Esophagus squamous epithelium (tissue), 5 donors: Measurements from ENCODE around the gene RPS29. TPM values are rescaled to one million over a fixed set of nuclear protein-coding genes. Genes with fewer than 3 reads are reported as not detected.

ENCODE experiments used
- DNase-seq: peaks from one replicate; lab custom pipeline; 2025; lab: John Stamatoyannopoulos, UW
- H3K27ac ChIP-seq, 4 donors: fragments of 200-600 bp; sonication (generic); one replicate each; pipeline ENCODE4 v1.5.1; 2016 to 2019; ENCODE audit warnings: mild to moderate bottlenecking in 1 of 4
- H3K27me3 ChIP-seq, 4 donors: fragments of 200-600 bp; sonication (generic); 1 replicate in 3 of 4; 2 replicates in 1 of 4; pipeline versions ENCODE4 v1.5.1 to v1.6.0; 2017 to 2021; ENCODE audit warnings: antibody characterized with exemption in 1 of 4
- H3K36me3 ChIP-seq, 3 donors: fragments of 200-600 bp; sonication (generic); one replicate each; pipeline ENCODE4 v1.5.1; 2016 to 2019
- H3K4me1 ChIP-seq, 3 donors: fragments of 200-600 bp; sonication (generic); one replicate each; pipeline ENCODE4 v1.5.1; 2017 to 2019
- H3K4me3 ChIP-seq, 4 donors: fragments of 200-600 bp; sonication (generic); 1 replicate in 3 of 4; 2 replicates in 1 of 4; pipeline ENCODE4 v1.5.1; 2016 to 2019; ENCODE audit warnings: mild to moderate bottlenecking in 2 of 4, moderate library complexity in 1 of 4
- H3K9me3 ChIP-seq, 3 donors: fragments of 200-600 bp; sonication (generic); one replicate each; pipeline ENCODE4 v1.5.1; 2016 to 2019
- CTCF ChIP-seq, 6 experiments: fragments of 450-650 bp in 4 of 6; fragments of 200-600 bp in 2 of 6; sonication (generic) in 2 of 6; IDR thresholded peaks; one replicate each; pipeline ENCODE4 v1.5.1; 2016 to 2019; ENCODE audit warnings: antibody characterized with exemption in 6 of 6, mild to moderate bottlenecking in 4 of 6, moderate library complexity in 4 of 6
- POLR2A ChIP-seq, 4 donors: fragments of 450-650 bp; IDR thresholded peaks; one replicate each; pipeline ENCODE4 v1.6.1; 2017; ENCODE audit warnings: antibody characterized with exemption in 4 of 4, mild to moderate bottlenecking in 4 of 4, moderate library complexity in 3 of 4
- WGBS, 2 donors: methylation state at CpG; one replicate each; pipeline ENCODE4 v1.1.5; 2018; 5-methylcytosine and 5-hydroxymethylcytosine counted together
- intact Hi-C: fragments of 100-400 bp; cut with DNase I; formaldehyde crosslinking; loops from one replicate; pipeline ENCODE4 v1.15.0; 2022
- total RNA-seq, 4 donors: library from RNA; depleted of rRNA; stranded (reverse); fragments of >200 nt; gene quantifications; one replicate each; pipeline ENCODE4 v1.1.0, GENCODE V29; 2016
- donor health status: DM: yes; HTN: yes; CAD: no.

Gene RPS29
- total RNA-seq, 4 donors from 2014 or later = 911 to 13,326 (median 8,997) TPM

- TF ChIP-seq CTCF (IDR thresholded peaks at IDR 0.05) (no peak), POLR2A (IDR thresholded peaks at IDR 0.05) (no peak)
- peak overlapping the region in 3 of 4 donors; percentile 78 to 96 (median 96) for H3K4me3 ChIP-seq
- intact Hi-C loops = no loop called here
- no peaks in the 10 kb centered on the region for H3K9me3 ChIP-seq
- WGBS, 2 donors = 70 to 83% methylated on average over 9 to 11 of the region's 11 CpGs
- peaks cover 0 to 29% (median 0%) of the 10 kb centered on the region in 3 donors for H3K36me3 ChIP-seq
- peak overlapping the region in 1 of 4 donors; percentile 98 for H3K27ac ChIP-seq
- no peaks in the 10 kb centered on the region for H3K27me3 ChIP-seq
- no peak for DNase-seq
- H3K4me1 ChIP-seq = peaks cover 9 to 56% (median 19%) of the 10 kb centered on the region in 3 donors
Measured at GRCh38 chr14:49584058-49584457, 2.1 kb downstream of the RPS29 start.

- Histone ChIP-seq H3K9me3 (no peaks in the 10 kb centered on the region), H3K36me3 (peaks cover 0 to 29% (median 0%) of the 10 kb centered on the region in 3 donors), H3K4me1 (peaks cover 9 to 56% (median 19%) of the 10 kb centered on the region in 3 donors), H3K27ac (no peak overlapping the region), H3K27me3 (no peaks in the 10 kb centered on the region), H3K4me3 (peak overlapping the region in 2 of 4 donors; percentile 78 to 96)
- TF ChIP-seq POLR2A (IDR thresholded peaks at IDR 0.05) = no peak
- no peak for TF ChIP-seq CTCF (IDR thresholded peaks at IDR 0.05)
- intact Hi-C loops = no loop called here
- 68 to 72% methylated on average over 6 of the region's 6 CpGs for WGBS, 2 donors
- DNase-seq = no peak
Measured at GRCh38 chr14:49583629-49584028, 2.6 kb downstream of the RPS29 start.

GRCh38 chr14:49582113-49582977, 3.8 kb downstream of the RPS29 start:
- no peak overlapping the region for H3K27ac ChIP-seq
- H3K4me3 ChIP-seq = no peak overlapping the region
- H3K4me1 ChIP-seq = peaks cover 9 to 56% (median 19%) of the 10 kb centered on the region in 3 donors
- peaks cover 0 to 35% (median 0%) of the 10 kb centered on the region in 3 donors for H3K36me3 ChIP-seq
- intact Hi-C loops = no loop called here
- WGBS, 2 donors = 92 to 96% methylated on average over 4 of the region's 4 CpGs
- H3K27me3 ChIP-seq = no peaks in the 10 kb centered on the region
- no peak for DNase-seq
- TF ChIP-seq POLR2A (IDR thresholded peaks at IDR 0.05) = no peak
- no peak for TF ChIP-seq CTCF (IDR thresholded peaks at IDR 0.05)
- H3K9me3 ChIP-seq = no peaks in the 10 kb centered on the region

GRCh38 chr14:49581209-49582112, 4.7 kb downstream of the RPS29 start:
- peaks cover 0 to 43% (median 4%) of the 10 kb centered on the region in 3 donors for H3K36me3 ChIP-seq
- H3K27ac ChIP-seq = peak overlapping the region in 3 of 4 donors; percentile 45 to 66 (median 53)
- 65 to 73% methylated on average over 7 to 9 of the region's 9 CpGs for WGBS, 2 donors
- intact Hi-C loops = no loop called here
- TF ChIP-seq CTCF (IDR thresholded peaks at IDR 0.05) = no peak
- TF ChIP-seq POLR2A (IDR thresholded peaks at IDR 0.05) = no peak
- H3K27me3 ChIP-seq = no peaks in the 10 kb centered on the region
- no peaks in the 10 kb centered on the region for H3K9me3 ChIP-seq
- no peak overlapping the region for H3K4me3 ChIP-seq
- peaks cover 9 to 56% (median 19%) of the 10 kb centered on the region in 3 donors for H3K4me1 ChIP-seq
- no peak for DNase-seq
